Naive thymus-derived CD4-positive, alpha-beta T cell (primary cell): Measurements from ENCODE around the gene CCDC50. TPM values are rescaled to one million over a fixed set of nuclear protein-coding genes. Genes with fewer than 3 reads are reported as not detected.

Source experiments
- ATAC-seq: fragments of 150-1000 bp; cut with Tn5 transposase; 2 replicates; pipeline ENCODE4 v1.10.0; 2021; ENCODE audit warnings: mild to moderate bottlenecking, moderate library complexity
- CTCF ChIA-PET: fragments of 350-600 bp; sonication (Branson Sonifier 250); formaldehyde crosslinking; loops from one replicate; lab custom pipeline; 2021; ENCODE audit warnings: antibody characterized with exemption; lab: Charles Lee
- POLR2A ChIA-PET: fragments of 350-600 bp; sonication (Branson Sonifier 250); formaldehyde crosslinking; loops from one replicate; lab custom pipeline; 2021; ENCODE audit warnings: antibody characterized with exemption, inconsistent platforms; lab: Charles Lee
- DNase-seq, 9 donors: peaks; one replicate each; pipeline versions ENCODE4 v3.0.0 to v3.0.0-alpha.2; 2020 to 2022; ENCODE audit warnings: mixed read lengths in 1 of 9
- H3K27ac ChIP-seq: one replicate; pipeline ENCODE4 v1.7.0; 2013; ENCODE audit warnings: mild to moderate bottlenecking, low read depth, low read length, moderate library complexity
- H3K27me3 ChIP-seq, 2 donors: one replicate each; pipeline ENCODE4 v1.7.0; 2013; ENCODE audit warnings: low read length in 2 of 2, mild to moderate bottlenecking in 2 of 2, moderate library complexity in 2 of 2; ENCODE audit not compliant: control insufficient read depth in 2 of 2, insufficient read depth in 2 of 2
- H3K36me3 ChIP-seq, 3 experiments: 1 replicate in 2 of 3; 2 replicates in 1 of 3; pipeline ENCODE4 v1.7.0; 2013; ENCODE audit warnings: low read length in 3 of 3, mild to moderate bottlenecking in 3 of 3, moderate library complexity in 1 of 3; ENCODE audit not compliant: insufficient read depth in 3 of 3, control insufficient read depth in 2 of 3
- H3K4me1 ChIP-seq, 2 donors: one replicate each; pipeline ENCODE4 v1.7.0; 2013; ENCODE audit warnings: low read length in 2 of 2, mild to moderate bottlenecking in 2 of 2, moderate library complexity in 1 of 2; ENCODE audit not compliant: control insufficient read depth in 2 of 2, insufficient read depth in 2 of 2
- H3K4me3 ChIP-seq: 2 replicates; pipeline ENCODE4 v1.7.0; 2013; ENCODE audit warnings: mild to moderate bottlenecking, low read length
- H3K9me3 ChIP-seq, 3 experiments: 1 replicate in 2 of 3; 2 replicates in 1 of 3; pipeline ENCODE4 v1.7.0; 2013; ENCODE audit warnings: low read length in 3 of 3; ENCODE audit not compliant: control insufficient read depth in 2 of 3
- H3K27ac Mint-ChIP-seq, 9 donors: one replicate each; pipeline ENCODE4 v1.8.0; 2020 to 2022; ENCODE audit warnings: mixed read lengths in 9 of 9, mild to moderate bottlenecking in 8 of 9, moderate library complexity in 5 of 9, inconsistent platforms in 2 of 9
- H3K27me3 Mint-ChIP-seq, 5 donors: one replicate each; pipeline ENCODE4 v1.8.0; 2021 to 2022; ENCODE audit warnings: mixed read lengths in 5 of 5, mild to moderate bottlenecking in 1 of 5
- H3K36me3 Mint-ChIP-seq, 5 donors: one replicate each; pipeline ENCODE4 v1.8.0; 2020 to 2022; ENCODE audit warnings: mixed read lengths in 5 of 5, mild to moderate bottlenecking in 3 of 5, inconsistent platforms in 1 of 5
- H3K4me1 Mint-ChIP-seq, 7 donors: one replicate each; pipeline ENCODE4 v1.8.0; 2020 to 2022; ENCODE audit warnings: mixed read lengths in 7 of 7, mild to moderate bottlenecking in 3 of 7, inconsistent platforms in 1 of 7
- H3K4me3 Mint-ChIP-seq, 10 donors: one replicate each; pipeline ENCODE4 v1.8.0; 2020 to 2022; ENCODE audit warnings: mild to moderate bottlenecking in 10 of 10, mixed read lengths in 10 of 10, moderate library complexity in 6 of 10, inconsistent platforms in 2 of 10
- H3K9me3 Mint-ChIP-seq, 11 donors: one replicate each; pipeline ENCODE4 v1.8.0; 2020 to 2022; ENCODE audit warnings: mixed read lengths in 11 of 11, mild to moderate bottlenecking in 4 of 11, inconsistent platforms in 1 of 11, moderate library complexity in 1 of 11
- intact Hi-C, 2 donors: fragments of 100-400 bp; cut with micrococcal nuclease; formaldehyde crosslinking; loops; one replicate each; pipeline ENCODE4 v1.15.1; 2023
- polyA plus RNA-seq, 2 donors: library from polyadenylated mRNA; unstranded; fragments of 300-500 nt; fragmentation: Illumina TruSeq; gene quantifications; one replicate each; pipeline ENCODE4 v1.2.3, GENCODE V29; 2021
- total RNA-seq, 6 experiments: library from RNA in 5 of 6; stranded (reverse) in 5 of 6; gene quantifications; 1 replicate in 5 of 6; 2 replicates in 1 of 6; pipeline ENCODE4 v1.2.3 and lab custom pipeline; 2021 to 2026

CCDC50 gene
- total and polyA plus RNA-seq, 7 experiments from 2014 or later: 0.92 to 17.9 (median 2.0) TPM

DNA sequence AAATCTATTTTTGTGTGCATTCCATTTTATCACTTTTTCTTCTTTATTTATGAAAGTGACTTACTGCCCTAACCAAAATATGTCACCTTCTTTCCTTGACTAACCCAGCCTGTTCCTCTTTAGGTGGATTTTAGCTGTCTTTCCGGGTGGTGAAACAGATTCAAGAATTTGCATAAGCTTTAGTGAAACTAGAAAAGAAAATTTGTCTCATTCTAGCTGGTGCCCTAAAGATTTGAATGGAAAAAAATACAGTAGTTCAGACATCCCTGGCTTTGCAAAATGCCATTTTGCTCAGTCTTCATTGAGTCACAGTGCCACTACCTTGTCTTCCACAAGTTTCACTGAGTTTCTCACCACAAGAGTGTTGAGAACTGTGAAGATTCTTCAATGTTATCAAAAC is 28.2 kb upstream of the CCDC50 start:
- Mint-ChIP-seq H3K4me3 (no peak overlapping the region), H3K9me3 (peaks cover 0 to 7% (median 0%) of the 10 kb centered on the region in 11 donors), H3K4me1 (no peaks in the 10 kb centered on the region), H3K27ac (no peak overlapping the region), H3K27me3 (no peaks in the 10 kb centered on the region), H3K36me3 (no peaks in the 10 kb centered on the region)
- DNase-seq: no peak
- ATAC-seq: no peak
- no peaks in the 10 kb centered on the region for H3K27me3 ChIP-seq
- H3K27ac ChIP-seq: no peak overlapping the region
- H3K4me1 ChIP-seq: no peaks in the 10 kb centered on the region
- POLR2A ChIA-PET: no interaction called here
- H3K36me3 ChIP-seq: no peaks in the 10 kb centered on the region
- intact Hi-C loops: no loop called here
- CTCF ChIA-PET: no interaction called here
- no peak overlapping the region for H3K4me3 ChIP-seq
- H3K9me3 ChIP-seq: no peaks in the 10 kb centered on the region

DNA sequence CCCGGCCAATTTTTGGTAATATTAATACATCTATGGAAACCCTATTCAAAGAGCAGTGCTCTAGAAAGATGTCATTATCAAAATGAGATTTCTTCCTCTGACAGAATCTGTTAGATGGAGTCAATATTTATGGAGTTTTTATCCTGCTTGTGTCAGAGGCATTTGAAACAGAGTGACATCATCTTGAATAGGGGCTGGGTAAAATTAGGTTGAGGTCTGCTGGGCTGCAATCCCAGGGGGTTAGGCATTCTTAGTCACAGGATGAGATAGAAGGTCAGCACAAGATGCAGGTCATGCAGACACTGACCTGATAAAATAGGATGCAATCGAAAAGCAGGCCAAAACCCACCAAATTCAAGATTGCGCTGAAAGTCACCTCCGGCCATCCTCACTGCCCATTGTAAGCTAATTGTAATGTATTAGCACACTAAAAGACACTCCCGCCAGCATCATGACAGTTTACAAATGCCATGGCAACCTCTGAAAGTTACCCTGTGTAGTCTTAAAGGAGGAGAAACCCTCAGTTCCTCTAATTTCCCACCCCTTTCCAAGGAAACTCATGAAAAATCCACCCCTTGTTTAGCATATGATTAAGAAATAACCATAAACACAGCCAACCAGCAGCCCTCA is 27.3 kb upstream of the CCDC50 start:
- Mint-ChIP-seq H3K27me3 (no peaks in the 10 kb centered on the region), H3K9me3 (peaks cover 0 to 7% (median 0%) of the 10 kb centered on the region in 11 donors), H3K27ac (no peak overlapping the region), H3K36me3 (no peaks in the 10 kb centered on the region), H3K4me1 (no peaks in the 10 kb centered on the region), H3K4me3 (no peak overlapping the region)
- Histone ChIP-seq H3K9me3 (no peaks in the 10 kb centered on the region), H3K27ac (no peak overlapping the region), H3K36me3 (no peaks in the 10 kb centered on the region), H3K27me3 (no peaks in the 10 kb centered on the region), H3K4me3 (no peak overlapping the region), H3K4me1 (no peaks in the 10 kb centered on the region)
- DNase-seq (no peak), ATAC-seq (no peak)
- intact Hi-C loops: no loop called here
- CTCF ChIA-PET: no interaction called here
- POLR2A ChIA-PET: no interaction called here

DNA sequence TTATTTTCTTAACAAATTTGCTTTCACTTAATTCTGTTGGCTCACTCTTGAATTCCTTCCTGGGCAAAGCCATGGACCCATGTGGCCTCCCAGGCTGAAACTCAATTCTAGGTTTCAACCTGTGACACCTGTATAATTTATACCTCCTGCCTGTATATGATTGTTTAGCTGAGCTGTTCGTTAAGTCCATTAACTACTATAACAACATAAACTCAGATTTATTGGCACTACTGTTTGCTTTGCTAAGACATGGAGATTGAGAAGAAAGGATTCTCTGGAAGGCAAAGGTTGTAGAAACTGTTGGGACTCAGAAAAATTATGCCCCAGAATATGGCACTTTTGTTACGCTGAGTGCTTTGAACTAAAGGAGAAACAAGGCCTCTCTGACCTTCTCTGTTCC is 26.7 kb upstream of the CCDC50 start:
- H3K9me3 ChIP-seq: no peaks in the 10 kb centered on the region
- no peaks in the 10 kb centered on the region for H3K36me3 Mint-ChIP-seq
- POLR2A ChIA-PET: no interaction called here
- H3K27ac Mint-ChIP-seq: no peak overlapping the region
- no peak overlapping the region for H3K4me3 ChIP-seq
- intact Hi-C loops: no loop called here
- H3K36me3 ChIP-seq: no peaks in the 10 kb centered on the region
- CTCF ChIA-PET: no interaction called here
- H3K9me3 Mint-ChIP-seq: peaks cover 0 to 7% (median 0%) of the 10 kb centered on the region in 11 donors
- no peaks in the 10 kb centered on the region for H3K4me1 Mint-ChIP-seq
- ATAC-seq: no peak
- no peaks in the 10 kb centered on the region for H3K27me3 Mint-ChIP-seq
- H3K27ac ChIP-seq: no peak overlapping the region
- no peak overlapping the region for H3K4me3 Mint-ChIP-seq
- H3K27me3 ChIP-seq: no peaks in the 10 kb centered on the region
- no peaks in the 10 kb centered on the region for H3K4me1 ChIP-seq
- DNase-seq: no peak

DNA sequence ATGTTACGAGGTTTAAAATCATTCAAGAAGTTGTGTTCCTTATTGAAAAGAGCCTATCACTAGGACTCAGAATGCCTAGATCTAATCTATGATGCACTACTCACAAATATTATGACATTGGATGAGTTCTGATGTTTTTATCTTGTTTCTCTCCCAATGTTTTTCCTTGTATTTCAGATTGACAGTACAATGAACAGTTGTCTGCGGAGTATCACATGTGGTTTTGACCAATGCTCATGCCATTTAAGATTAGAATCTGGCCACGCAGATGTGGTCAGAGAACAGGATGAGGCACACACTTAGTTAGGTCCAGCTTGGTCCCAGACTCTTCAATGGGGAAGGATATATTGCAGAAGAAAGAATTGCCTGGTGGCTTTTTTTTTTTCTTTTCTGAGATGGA is 25.6 kb upstream of the CCDC50 start:
- Mint-ChIP-seq H3K9me3 (peaks cover 0 to 7% (median 0%) of the 10 kb centered on the region in 11 donors), H3K27ac (no peak overlapping the region), H3K27me3 (no peaks in the 10 kb centered on the region), H3K4me1 (no peaks in the 10 kb centered on the region), H3K4me3 (no peak overlapping the region), H3K36me3 (no peaks in the 10 kb centered on the region)
- Histone ChIP-seq H3K9me3 (no peaks in the 10 kb centered on the region), H3K27me3 (no peaks in the 10 kb centered on the region), H3K27ac (no peak overlapping the region), H3K4me3 (no peak overlapping the region), H3K4me1 (no peaks in the 10 kb centered on the region), H3K36me3 (no peaks in the 10 kb centered on the region)
- ChIA-PET POLR2A (no interaction called here), CTCF (no interaction called here)
- DNase-seq (no peak), ATAC-seq (no peak)
- intact Hi-C loops: no loop called here

DNA sequence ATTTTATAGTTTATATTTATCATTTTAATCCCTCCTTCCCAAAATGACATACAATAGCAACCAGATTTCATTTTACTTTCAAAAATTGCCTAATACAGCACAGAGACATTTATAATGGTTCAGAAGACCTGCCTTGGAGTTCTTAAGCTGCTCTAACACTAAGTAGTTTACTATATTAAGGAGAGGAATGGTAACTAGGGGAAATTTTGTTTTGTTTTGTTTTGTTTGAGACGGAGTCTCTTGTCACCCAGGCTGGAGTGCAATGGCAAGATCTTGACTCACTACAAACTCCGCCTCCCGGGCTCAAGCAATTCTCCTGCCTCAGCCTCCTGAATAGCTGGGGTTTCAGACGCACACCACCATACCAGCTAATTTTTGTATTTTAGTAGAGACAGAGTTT is 22.8 kb upstream of the CCDC50 start:
- H3K27ac Mint-ChIP-seq: no peak overlapping the region
- no peaks in the 10 kb centered on the region for H3K4me1 ChIP-seq
- POLR2A ChIA-PET: no interaction called here
- H3K9me3 ChIP-seq: no peaks in the 10 kb centered on the region
- DNase-seq (no peak), ATAC-seq (no peak)
- no peaks in the 10 kb centered on the region for H3K36me3 ChIP-seq
- H3K4me3 Mint-ChIP-seq: no peak overlapping the region
- CTCF ChIA-PET: no interaction called here
- no peaks in the 10 kb centered on the region for H3K36me3 Mint-ChIP-seq
- no peaks in the 10 kb centered on the region for H3K4me1 Mint-ChIP-seq
- peaks cover 0 to 3% (median 0%) of the 10 kb centered on the region in 5 donors for H3K27me3 Mint-ChIP-seq
- H3K4me3 ChIP-seq: no peak overlapping the region
- H3K27me3 ChIP-seq: no peaks in the 10 kb centered on the region
- H3K9me3 Mint-ChIP-seq: peaks cover 0 to 11% (median 0%) of the 10 kb centered on the region in 11 donors
- H3K27ac ChIP-seq: no peak overlapping the region
- intact Hi-C loops: no loop called here

DNA sequence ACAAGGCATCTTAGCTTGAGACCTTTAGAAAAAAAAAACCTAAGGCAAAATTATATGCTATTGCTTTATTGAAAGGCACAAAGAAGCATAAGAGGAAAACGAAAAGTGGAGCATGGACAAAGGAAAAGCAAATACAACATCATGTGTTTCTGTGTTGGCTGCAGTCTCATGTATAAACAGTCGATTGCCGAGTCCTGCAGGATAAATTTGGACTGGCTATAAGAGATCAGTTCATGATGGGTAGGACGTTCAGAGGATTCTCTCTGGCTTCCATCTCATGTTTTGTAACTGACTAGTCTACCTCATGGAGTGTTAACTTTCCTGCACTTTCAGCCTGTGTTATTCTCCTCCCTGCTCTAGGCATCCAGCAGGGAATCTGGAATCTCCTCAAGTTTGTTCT is 21.9 kb upstream of the CCDC50 start:
- no peaks in the 10 kb centered on the region for H3K36me3 ChIP-seq
- no peaks in the 10 kb centered on the region for H3K4me1 ChIP-seq
- Mint-ChIP-seq H3K27ac (no peak overlapping the region), H3K36me3 (no peaks in the 10 kb centered on the region), H3K9me3 (peaks cover 0 to 7% (median 0%) of the 10 kb centered on the region in 11 donors), H3K27me3 (peaks cover 0 to 3% (median 0%) of the 10 kb centered on the region in 5 donors), H3K4me1 (no peaks in the 10 kb centered on the region), H3K4me3 (no peak overlapping the region)
- H3K27ac ChIP-seq: no peak overlapping the region
- intact Hi-C loops: no loop called here
- ChIA-PET POLR2A (no interaction called here), CTCF (no interaction called here)
- H3K4me3 ChIP-seq: no peak overlapping the region
- no peaks in the 10 kb centered on the region for H3K9me3 ChIP-seq
- DNase-seq (no peak), ATAC-seq (no peak)
- no peaks in the 10 kb centered on the region for H3K27me3 ChIP-seq

DNA sequence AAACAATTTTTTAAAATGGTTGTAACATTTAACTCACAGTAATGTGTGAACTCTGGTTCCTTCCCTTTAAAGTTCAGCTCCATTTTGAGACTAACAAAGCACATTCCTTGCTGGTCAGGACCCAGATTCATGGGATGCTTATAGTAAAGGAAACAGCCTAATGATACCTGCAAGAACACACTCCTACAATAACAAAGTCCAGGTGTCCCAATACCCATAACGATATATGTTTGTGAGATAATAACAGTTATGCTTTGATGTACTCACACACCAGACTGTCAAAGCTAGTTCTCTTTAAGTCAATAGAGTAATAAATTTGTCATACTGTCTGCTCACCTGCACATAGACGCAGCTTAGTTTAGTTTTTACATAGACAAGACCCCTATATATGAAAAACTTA is 15.9 kb upstream of the CCDC50 start:
- H3K27me3 ChIP-seq: no peaks in the 10 kb centered on the region
- Mint-ChIP-seq H3K27me3 (peaks cover 0 to 3% (median 0%) of the 10 kb centered on the region in 5 donors), H3K9me3 (peaks cover 0 to 4% (median 1%) of the 10 kb centered on the region in 11 donors), H3K36me3 (no peaks in the 10 kb centered on the region), H3K4me3 (no peak overlapping the region), H3K4me1 (no peaks in the 10 kb centered on the region), H3K27ac (no peak overlapping the region)
- no peaks in the 10 kb centered on the region for H3K4me1 ChIP-seq
- no peak overlapping the region for H3K4me3 ChIP-seq
- ChIA-PET POLR2A (no interaction called here), CTCF (no interaction called here)
- no peaks in the 10 kb centered on the region for H3K9me3 ChIP-seq
- H3K36me3 ChIP-seq: no peaks in the 10 kb centered on the region
- intact Hi-C loops: no loop called here
- DNase-seq: no peak
- no peak overlapping the region for H3K27ac ChIP-seq
- ATAC-seq: no peak
